Measurements from ENCODE around the gene PKDCC.

PKDCC gene

GRCh38 chr2:42107249-42108042 is 59.6 kb downstream of the PKDCC start:
- DNase-seq: no peak
